ENCODE results near the gene ARID1B. TPM values are rescaled to one million over a fixed set of nuclear protein-coding genes. Genes with fewer than 3 reads are reported as not detected.

Gene ARID1B
- total and polyA plus RNA-seq, 4 donors, result 7.0 to 49.0 (median 24.2) TPM

- no peak for DNase-seq (ENCODE audit: low spot score)
- H3K36me3 ChIP-seq (ENCODE audit: control insufficient read depth in 4 of 4, insufficient read depth in 3 of 4, low read depth in 1 of 4, low read length in 3 of 4), result no peaks in the 10 kb centered on the region
- H3K9me3 ChIP-seq (ENCODE audit: control insufficient read depth in 4 of 4, low read length in 3 of 4), result no peaks in the 10 kb centered on the region
- no peaks in the 10 kb centered on the region for H3K27me3 ChIP-seq (ENCODE audit: control insufficient read depth in 4 of 4, insufficient read depth in 4 of 4, low read length in 3 of 4)
- peak overlapping the region in 1 of 2 donors; percentile 41 for H3K27ac ChIP-seq (ENCODE audit: low read depth in 1 of 2, low read length in 2 of 2)
- TF ChIP-seq HNF4A (conservative IDR thresholded peaks at IDR 0.05), result peak; percentile 35 to 49
- TF ChIP-seq, protein P1, sequence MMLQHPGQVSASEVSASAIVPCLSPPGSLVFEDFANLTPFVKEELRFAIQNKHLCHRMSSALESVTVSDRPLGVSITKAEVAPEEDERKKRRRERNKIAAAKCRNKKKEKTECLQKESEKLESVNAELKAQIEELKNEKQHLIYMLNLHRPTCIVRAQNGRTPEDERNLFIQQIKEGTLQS (IDR thresholded peaks at IDR 0.05), result no peak
- peak; percentile 19 for TF ChIP-seq NR2F2 (IDR thresholded peaks at IDR 0.05)
- TF ChIP-seq YY1 (IDR thresholded peaks at IDR 0.05), result peak; percentile 45
- peak; percentile 91 for TF ChIP-seq FOXA2 (IDR thresholded peaks at IDR 0.05)
- TF ChIP-seq TAF1 (conservative IDR thresholded peaks at IDR 0.05), result no peak
- no peak for TF ChIP-seq GABPA (IDR thresholded peaks at IDR 0.05 in 1 of 2, conservative IDR thresholded peaks at IDR 0.05 in 1 of 2)
- TF ChIP-seq RAD21 (IDR thresholded peaks at IDR 0.05), result peak; percentile 29 to 33
- TF ChIP-seq RXRA (IDR thresholded peaks at IDR 0.05), result peak; percentile 69 to 72
- TF ChIP-seq HNF4G (IDR thresholded peaks at IDR 0.05), result no peak
- peak; percentile 67 for TF ChIP-seq FOXA1 (IDR thresholded peaks at IDR 0.05)
- peak; percentile 50 for TF ChIP-seq SP1 (IDR thresholded peaks at IDR 0.05)
- 48% methylated on average over 14 of the region's 14 CpGs for WGBS
- H3K4me1 ChIP-seq (ENCODE audit: control insufficient read depth in 4 of 4, insufficient read depth in 4 of 4, low read length in 3 of 4), result peaks cover 11 to 23% (median 14%) of the 10 kb centered on the region in 4 donors
- no peak overlapping the region for H3K9ac ChIP-seq (ENCODE audit: low read depth in 1 of 2, low read length in 2 of 2)
- no peak overlapping the region for H3K4me3 ChIP-seq (ENCODE audit: low read depth in 1 of 3, low read length in 3 of 3)
Observed at GRCh38 chr6:156822747-156823206, 45.6 kb downstream of the ARID1B start.

- Histone ChIP-seq H3K9ac (ENCODE audit: low read depth in 1 of 2, low read length in 2 of 2) (no peak overlapping the region), H3K9me3 (ENCODE audit: control insufficient read depth in 4 of 4, low read length in 3 of 4) (no peaks in the 10 kb centered on the region), H3K4me1 (ENCODE audit: control insufficient read depth in 4 of 4, insufficient read depth in 4 of 4, low read length in 3 of 4) (peaks cover 11 to 23% (median 13%) of the 10 kb centered on the region in 4 donors), H3K36me3 (ENCODE audit: control insufficient read depth in 4 of 4, insufficient read depth in 3 of 4, low read depth in 1 of 4, low read length in 3 of 4) (no peaks in the 10 kb centered on the region), H3K4me3 (ENCODE audit: low read depth in 1 of 3, low read length in 3 of 3) (no peak overlapping the region), H3K27ac (ENCODE audit: low read depth in 1 of 2, low read length in 2 of 2) (no peak overlapping the region), H3K27me3 (ENCODE audit: control insufficient read depth in 4 of 4, insufficient read depth in 4 of 4, low read length in 3 of 4) (no peaks in the 10 kb centered on the region)
- WGBS, result 92% methylated on average over 8 of the region's 8 CpGs
- TF ChIP-seq EGR1 (IDR thresholded peaks at IDR 0.05; ENCODE audit: low read depth in 2 of 2) (no peak), TAF1 (conservative IDR thresholded peaks at IDR 0.05) (no peak), CTCF (IDR thresholded peaks at IDR 0.05; ENCODE audit: low read depth, low read length, missing input control) (no peak), ZBTB33 (IDR thresholded peaks at IDR 0.05) (no peak), FOXA2 (IDR thresholded peaks at IDR 0.05) (no peak), GABPA (IDR thresholded peaks at IDR 0.05 in 1 of 2, conservative IDR thresholded peaks at IDR 0.05 in 1 of 2) (no peak), NR2F2 (IDR thresholded peaks at IDR 0.05) (no peak), JUND (IDR thresholded peaks at IDR 0.05) (no peak), RXRA (IDR thresholded peaks at IDR 0.05) (no peak), FOXA1 (IDR thresholded peaks at IDR 0.05) (no peak), SP1 (IDR thresholded peaks at IDR 0.05) (no peak), REST (IDR thresholded peaks at IDR 0.05) (no peak), YY1 (IDR thresholded peaks at IDR 0.05) (no peak), RAD21 (IDR thresholded peaks at IDR 0.05) (no peak), HNF4G (IDR thresholded peaks at IDR 0.05) (no peak), HNF4A (conservative IDR thresholded peaks at IDR 0.05) (no peak)
- TF ChIP-seq, protein P2, sequence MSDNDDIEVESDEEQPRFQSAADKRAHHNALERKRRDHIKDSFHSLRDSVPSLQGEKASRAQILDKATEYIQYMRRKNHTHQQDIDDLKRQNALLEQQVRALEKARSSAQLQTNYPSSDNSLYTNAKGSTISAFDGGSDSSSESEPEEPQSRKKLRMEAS (IDR thresholded peaks at IDR 0.05), result no peak
- TF ChIP-seq, protein P1 (IDR thresholded peaks at IDR 0.05), result no peak
- no peak for DNase-seq (ENCODE audit: low spot score)
Observed at GRCh38 chr6:156824142-156824541, 47.0 kb downstream of the ARID1B start.

Data from liver (tissue), 9 donors.